Caco-2 (cell line): ENCODE measurements around the gene RBM47. TPM values are rescaled to one million over a fixed set of nuclear protein-coding genes. Genes with fewer than 3 reads are reported as not detected.

ENCODE experiments used
- BruUV-seq: library from RNA; stranded (reverse); fragments of 400-500 nt; replicated peaks from 2 replicates; lab custom pipeline; 2021; lab: Mats Ljungman, UMichigan
- CTCF ChIA-PET: fragments of 300-600 bp; sonication (Branson Sonifier 250); formaldehyde crosslinking; loops from one replicate; lab custom pipeline; 2022; ENCODE audit warnings: antibody characterized with exemption; lab: Charles Lee
- POLR2A ChIA-PET: fragments of 300-600 bp; sonication (Branson Sonifier 250); formaldehyde crosslinking; loops from one replicate; lab custom pipeline; 2022; ENCODE audit warnings: antibody characterized with exemption; lab: Charles Lee
- DNase-seq, 2 experiments: peaks; one replicate each; pipeline versions ENCODE4 v3.0.0 to v3.0.0-alpha.2; 2020 to 2022
- H3K27me3 ChIP-seq: replicated peaks from 2 replicates; pipeline ENCODE4 v1.6.0; 2011; ENCODE audit warnings: low read length; ENCODE audit not compliant: control insufficient read depth, insufficient read depth
- H3K36me3 ChIP-seq: 2 replicates; pipeline ENCODE4 v1.5.1; 2011; ENCODE audit warnings: low read length; ENCODE audit not compliant: control insufficient read depth, insufficient read depth
- H3K4me1 ChIP-seq: fragments of 250-450 bp; sonication (Bioruptor Pico); 2 replicates; pipeline ENCODE4 v1.5.1; 2020; ENCODE audit warnings: mild to moderate bottlenecking
- H3K4me3 ChIP-seq: 2 replicates; pipeline ENCODE4 v1.5.1; 2011; ENCODE audit warnings: low read depth, mild to moderate bottlenecking, control low read depth, low read length
- H3K9me3 ChIP-seq: fragments of 250-450 bp; sonication (Bioruptor Pico); 2 replicates; pipeline ENCODE4 v1.5.1; 2020; ENCODE audit warnings: mild to moderate bottlenecking, moderate library complexity
- H3K27ac Mint-ChIP-seq: one replicate; pipeline ENCODE4 v1.8.0; 2022; ENCODE audit warnings: mixed read lengths; ENCODE audit not compliant: unreplicated experiment
- H3K27me3 Mint-ChIP-seq: one replicate; pipeline ENCODE4 v1.8.0; 2022; ENCODE audit warnings: mixed read lengths; ENCODE audit not compliant: insufficient read depth, unreplicated experiment
- H3K36me3 Mint-ChIP-seq: one replicate; pipeline ENCODE4 v1.8.0; 2022; ENCODE audit warnings: mild to moderate bottlenecking, mixed read lengths; ENCODE audit not compliant: insufficient read depth, unreplicated experiment
- H3K4me1 Mint-ChIP-seq: one replicate; pipeline ENCODE4 v1.8.0; 2022; ENCODE audit warnings: low read depth, mixed read lengths; ENCODE audit not compliant: unreplicated experiment
- H3K4me3 Mint-ChIP-seq: one replicate; pipeline ENCODE4 v1.8.0; 2022; ENCODE audit warnings: mild to moderate bottlenecking, moderate library complexity, mixed read lengths; ENCODE audit not compliant: unreplicated experiment
- H3K9me3 Mint-ChIP-seq: one replicate; pipeline ENCODE4 v1.8.0; 2022; ENCODE audit warnings: mixed read lengths; ENCODE audit not compliant: unreplicated experiment
- CTCF ChIP-seq, 2 experiments: fragments of 200-600 bp in 1 of 2; IDR thresholded peaks; 1 replicate in 1 of 2; 2 replicates in 1 of 2; pipeline versions ENCODE4 v1.5.1 to v1.8.0; 2011 to 2022; ENCODE audit warnings: antibody characterized with exemption in 1 of 2, control low read depth in 1 of 2, inconsistent platforms in 1 of 2, low read depth in 1 of 2, low read length in 1 of 2, mild to moderate bottlenecking in 1 of 2, moderate library complexity in 1 of 2; ENCODE audit not compliant: insufficient read depth in 1 of 2, severe bottlenecking in 1 of 2, unreplicated experiment in 1 of 2
- intact Hi-C: fragments of 100-400 bp; cut with micrococcal nuclease; formaldehyde crosslinking; loops from one replicate; pipeline ENCODE4 v1.10.0; 2022; ENCODE audit not compliant: unreplicated experiment
- total RNA-seq: library from RNA; stranded (reverse); gene quantifications from 2 replicates; pipeline ENCODE4 v1.2.3, GENCODE V29; 2022

Gene RBM47
- total RNA-seq, 1 experiment from 2014 or later: 62.1 TPM

DNA sequence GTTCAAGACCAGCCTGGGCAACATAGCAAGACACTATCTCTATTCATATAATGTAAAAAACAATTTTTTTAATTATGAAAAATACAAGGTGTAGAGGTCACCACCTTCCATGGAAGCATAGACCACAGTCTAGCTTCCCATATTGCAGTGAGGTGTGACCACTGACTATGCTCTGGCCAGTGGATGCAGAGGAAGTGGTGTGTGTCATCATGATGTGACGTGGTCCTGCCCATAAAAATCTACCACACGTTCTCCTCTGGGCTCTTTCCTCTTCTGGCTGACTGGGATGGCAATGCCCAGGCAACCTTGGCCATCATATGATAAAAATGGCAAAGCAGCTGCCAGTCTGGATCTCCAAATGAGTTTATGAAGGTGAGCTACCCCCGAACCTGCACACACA is 65.7 kb downstream of the RBM47 start:
- H3K4me1 Mint-ChIP-seq: peaks cover 26% of the 10 kb centered on the region
- Histone ChIP-seq H3K4me1 (peaks cover 60% of the 10 kb centered on the region), H3K27me3 (no peaks in the 10 kb centered on the region), H3K4me3 (no peak overlapping the region), H3K9me3 (no peaks in the 10 kb centered on the region), H3K36me3 (no peaks in the 10 kb centered on the region; the same call in 1 of the 2 replicates)
- intact Hi-C loops: no loop called here
- peak overlapping the region; percentile 80 for H3K27ac Mint-ChIP-seq
- ChIA-PET CTCF (interaction anchor here (1.0 to 1.2 kb wide), 2 partner anchors 13 to 155 kb away, joined by 4 to 6 read pairs; no protein-coding TSS in a partner anchor), POLR2A (interaction anchor here (1.5 kb wide), 1 partner anchor 13 kb away, joined by 18 read pairs; no protein-coding TSS in a partner anchor)
- no peak for TF ChIP-seq CTCF (IDR thresholded peaks at IDR 0.05; ENCODE audit: insufficient read depth in 1 of 2, low read depth in 1 of 2, low read length in 1 of 2, severe bottlenecking in 1 of 2, unreplicated experiment in 1 of 2)
- no peak overlapping the region for H3K4me3 Mint-ChIP-seq
- no peaks in the 10 kb centered on the region for H3K27me3 Mint-ChIP-seq
- H3K9me3 Mint-ChIP-seq: no peaks in the 10 kb centered on the region
- H3K36me3 Mint-ChIP-seq: peaks cover 6% of the 10 kb centered on the region
- no peak for DNase-seq
- BruUV-seq: no TSS peak

GRCh38 chr4:40563401-40563800 is 66.3 kb downstream of the RBM47 start:
- peaks cover 62% of the 10 kb centered on the region for H3K4me1 ChIP-seq
- peaks cover 26% of the 10 kb centered on the region for H3K4me1 Mint-ChIP-seq

GRCh38 chr4:40562681-40563080 is 67.0 kb downstream of the RBM47 start:
- DNase-seq: no peak
- H3K4me3 ChIP-seq: no peak overlapping the region
- TF ChIP-seq CTCF (IDR thresholded peaks at IDR 0.05; ENCODE audit: insufficient read depth in 1 of 2, low read depth in 1 of 2, low read length in 1 of 2, severe bottlenecking in 1 of 2, unreplicated experiment in 1 of 2): no peak
- POLR2A ChIA-PET: interaction anchor here (1.5 kb wide), 1 partner anchor 14 kb away, joined by 18 read pairs; no protein-coding TSS in a partner anchor
- H3K9me3 ChIP-seq: no peaks in the 10 kb centered on the region
- H3K4me1 ChIP-seq: peaks cover 62% of the 10 kb centered on the region
- Mint-ChIP-seq H3K27ac (peak overlapping the region; percentile 90), H3K4me1 (peaks cover 26% of the 10 kb centered on the region), H3K9me3 (no peaks in the 10 kb centered on the region), H3K36me3 (peaks cover 6% of the 10 kb centered on the region), H3K4me3 (no peak overlapping the region), H3K27me3 (no peaks in the 10 kb centered on the region)
- no peaks in the 10 kb centered on the region for H3K27me3 ChIP-seq
- no peaks in the 10 kb centered on the region; the same call in 1 of the 2 replicates for H3K36me3 ChIP-seq
- BruUV-seq: no TSS peak
- intact Hi-C loops: loop anchor here (1.0 kb wide), 1 partner anchor 15 kb away; no protein-coding TSS in a partner anchor
- CTCF ChIA-PET: interaction anchor here (0.6 to 1.2 kb wide), 3 partner anchors 112 to 156 kb away, joined by 3 to 6 read pairs (median 4); no protein-coding TSS in a partner anchor

More at GRCh38 chr4:40563401-40563800, 66.3 kb downstream of the RBM47 start:
- peak overlapping the region; percentile 57 for H3K4me3 Mint-ChIP-seq
- H3K36me3 Mint-ChIP-seq: peaks cover 6% of the 10 kb centered on the region
- CTCF ChIA-PET: interaction anchor here (1.0 to 1.2 kb wide), 2 partner anchors 13 to 155 kb away, joined by 4 to 6 read pairs; no protein-coding TSS in a partner anchor
- no peaks in the 10 kb centered on the region for H3K9me3 Mint-ChIP-seq
- BruUV-seq: no TSS peak
- no peak for TF ChIP-seq CTCF (IDR thresholded peaks at IDR 0.05; ENCODE audit: insufficient read depth in 1 of 2, low read depth in 1 of 2, low read length in 1 of 2, severe bottlenecking in 1 of 2, unreplicated experiment in 1 of 2)
- Histone ChIP-seq H3K9me3 (no peaks in the 10 kb centered on the region), H3K27me3 (no peaks in the 10 kb centered on the region), H3K36me3 (no peaks in the 10 kb centered on the region; the same call in 1 of the 2 replicates), H3K4me3 (no peak overlapping the region)
- H3K27ac Mint-ChIP-seq: peak overlapping the region; percentile 90
- POLR2A ChIA-PET: interaction anchor here (1.5 kb wide), 1 partner anchor 13 kb away, joined by 18 read pairs; no protein-coding TSS in a partner anchor
- H3K27me3 Mint-ChIP-seq: no peaks in the 10 kb centered on the region
- DNase-seq: peak; percentile 60 to 80
- intact Hi-C loops: loop anchor here (1.0 kb wide), 1 partner anchor 14 kb away; no protein-coding TSS in a partner anchor
